Measurements from ENCODE around the gene TSPAN2.

DNA sequence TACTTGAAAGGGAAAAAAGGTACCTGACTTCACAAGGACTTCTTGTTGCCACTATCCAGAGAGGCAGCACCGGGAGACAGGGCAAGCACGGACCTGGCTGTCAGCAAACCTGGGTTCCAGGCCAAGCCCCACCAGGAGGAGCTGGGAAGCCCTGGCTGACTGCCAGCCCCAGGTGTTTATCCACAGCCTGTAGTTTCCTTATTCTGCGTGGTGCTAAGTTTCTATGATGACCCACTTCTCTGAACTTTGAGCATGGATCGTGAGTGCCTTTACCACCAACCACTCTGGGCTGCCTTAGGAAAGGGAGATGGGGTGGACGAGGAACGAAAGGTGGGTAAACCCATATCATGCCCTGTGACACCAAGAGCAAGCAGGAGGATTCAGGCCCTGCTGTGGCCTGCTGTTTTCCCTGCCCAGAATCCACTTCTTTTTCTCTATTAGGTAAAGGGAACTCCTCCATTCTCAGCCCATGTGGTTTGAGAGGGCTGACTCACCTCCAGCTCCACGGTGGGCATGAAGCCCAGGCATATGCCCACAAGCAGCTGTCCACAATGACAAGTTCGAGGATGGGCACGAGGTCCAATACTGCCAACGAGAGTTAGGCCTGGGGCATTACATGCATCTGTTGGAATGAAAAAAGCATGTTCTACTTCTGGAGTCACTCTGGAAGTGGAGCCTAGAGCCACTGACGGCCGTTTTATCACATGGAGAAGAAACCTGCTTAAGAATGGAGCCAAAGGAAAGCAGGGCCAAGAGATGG lies 20.3 kb downstream of the TSPAN2 start:
- TF ChIP-seq, protein P1, sequence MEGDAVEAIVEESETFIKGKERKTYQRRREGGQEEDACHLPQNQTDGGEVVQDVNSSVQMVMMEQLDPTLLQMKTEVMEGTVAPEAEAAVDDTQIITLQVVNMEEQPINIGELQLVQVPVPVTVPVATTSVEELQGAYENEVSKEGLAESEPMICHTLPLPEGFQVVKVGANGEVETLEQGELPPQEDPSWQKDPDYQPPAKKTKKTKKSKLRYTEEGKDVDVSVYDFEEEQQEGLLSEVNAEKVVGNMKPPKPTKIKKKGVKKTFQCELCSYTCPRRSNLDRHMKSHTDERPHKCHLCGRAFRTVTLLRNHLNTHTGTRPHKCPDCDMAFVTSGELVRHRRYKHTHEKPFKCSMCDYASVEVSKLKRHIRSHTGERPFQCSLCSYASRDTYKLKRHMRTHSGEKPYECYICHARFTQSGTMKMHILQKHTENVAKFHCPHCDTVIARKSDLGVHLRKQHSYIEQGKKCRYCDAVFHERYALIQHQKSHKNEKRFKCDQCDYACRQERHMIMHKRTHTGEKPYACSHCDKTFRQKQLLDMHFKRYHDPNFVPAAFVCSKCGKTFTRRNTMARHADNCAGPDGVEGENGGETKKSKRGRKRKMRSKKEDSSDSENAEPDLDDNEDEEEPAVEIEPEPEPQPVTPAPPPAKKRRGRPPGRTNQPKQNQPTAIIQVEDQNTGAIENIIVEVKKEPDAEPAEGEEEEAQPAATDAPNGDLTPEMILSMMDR (IDR thresholded peaks at IDR 0.05; ENCODE audit: insufficient read depth, low read length, poor library complexity, severe bottlenecking), result no peak
- TF ChIP-seq EZH2phosphoT487 (conservative IDR thresholded peaks at IDR 0.05; ENCODE audit: low read length), result no peak

All from SU-DHL-6 (cell line).